Colonic mucosa (tissue), 4 donors: Measurements from ENCODE around the gene ADGRG3. TPM values are rescaled to one million over a fixed set of nuclear protein-coding genes. Genes with fewer than 3 reads are reported as not detected.
"Not testable (repeated sequence)": the region's sequence is repeated elsewhere in the genome, so short reads cannot be mapped to it uniquely, and the experiment has no call there.

Experiments
- DNase-seq: peaks from one replicate; pipeline ENCODE4 v3.0.0-alpha.2; 2020
- H3K27ac ChIP-seq: fragments of 200-600 bp; one replicate; pipeline ENCODE4 v1.8.0; 2021
- H3K27me3 ChIP-seq: fragments of 200-600 bp; one replicate; pipeline ENCODE4 v1.8.0; 2021
- H3K36me3 ChIP-seq: fragments of 200-600 bp; one replicate; pipeline ENCODE4 v1.8.0; 2021
- H3K4me1 ChIP-seq: fragments of 200-600 bp; one replicate; pipeline ENCODE4 v1.8.0; 2021; ENCODE audit warnings: mild to moderate bottlenecking
- H3K4me3 ChIP-seq: fragments of 200-600 bp; one replicate; pipeline ENCODE4 v1.8.0; 2021
- H3K9ac ChIP-seq, 2 donors: one replicate each; pipeline ENCODE4 v1.7.0; 2013; ENCODE audit warnings: control low read depth in 2 of 2, low read depth in 2 of 2, low read length in 2 of 2
- H3K9me3 ChIP-seq: fragments of 200-600 bp; one replicate; pipeline ENCODE4 v1.8.0; 2021
- CTCF ChIP-seq: fragments of 200-600 bp; IDR thresholded peaks from one replicate; pipeline ENCODE4 v1.8.0; 2022; ENCODE audit warnings: antibody characterized with exemption, mild to moderate bottlenecking
- intact Hi-C: fragments of 100-400 bp; cut with DNase I; formaldehyde crosslinking; loops from one replicate; pipeline ENCODE4 v1.14.1; 2022
- total RNA-seq, 2 donors: library from RNA; stranded (reverse); fragmentation: NEBNext Ultra II Directional in 1 of 2; extraction: Animal tissue kit (Norgen Biotek cat#: 25700) in 1 of 2; gene quantifications; one replicate each; pipeline ENCODE4 v1.2.1, GENCODE V29; 2021
- donor health status: healthy.
- donor health status: DM: no; HTN: no; CAD: no.
- donor health status: DM: no; HTN: no; CAD: no.

ADGRG3 gene
- total RNA-seq, 2 donors from 2014 or later: 0.27 to 0.82 TPM

DNA sequence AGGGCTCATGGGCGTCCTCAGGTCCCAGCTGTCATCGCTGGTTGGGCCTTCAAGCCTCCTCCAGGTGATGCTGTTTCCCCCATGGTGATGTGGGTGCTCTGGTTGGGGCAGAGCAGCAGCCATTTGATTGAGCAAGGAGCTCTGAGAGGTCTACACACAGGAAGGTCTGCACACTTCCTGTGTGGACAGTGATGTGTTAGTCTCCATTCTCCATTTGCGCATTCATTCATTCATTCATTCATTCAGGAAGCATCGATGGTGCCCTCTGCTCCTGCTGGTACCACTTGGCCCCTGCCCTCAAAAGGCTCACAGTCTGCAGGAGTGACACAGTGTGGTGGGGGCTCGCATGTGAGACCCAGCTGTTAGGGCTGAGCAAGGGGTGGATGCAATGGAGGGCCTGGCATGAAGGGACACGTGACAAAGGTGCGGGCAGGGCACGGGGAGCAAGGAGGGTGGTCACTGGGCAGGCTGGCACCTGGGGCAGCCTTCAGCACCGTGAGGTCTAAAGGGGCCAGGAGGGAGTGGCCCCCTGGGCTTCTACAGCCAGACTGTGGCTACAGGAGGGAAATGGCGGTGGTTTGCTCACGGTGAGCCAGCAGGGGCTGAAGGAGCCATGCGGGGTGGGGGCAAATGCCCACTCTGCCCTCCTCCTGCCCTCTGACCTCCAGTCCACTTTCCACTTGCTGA, 1.5 kb downstream of the ADGRG3 start:
- H3K4me1 ChIP-seq: no peaks in the 10 kb centered on the region
- H3K9me3 ChIP-seq: no peaks in the 10 kb centered on the region
- H3K36me3 ChIP-seq: no peaks in the 10 kb centered on the region
- TF ChIP-seq CTCF: no peak
- intact Hi-C loops: no loop called here
- H3K4me3 ChIP-seq: no peak overlapping the region
- H3K27ac ChIP-seq: no peak overlapping the region
- DNase-seq: no peak
- H3K27me3 ChIP-seq: no peaks in the 10 kb centered on the region
- H3K9ac ChIP-seq: no peak overlapping the region

DNA sequence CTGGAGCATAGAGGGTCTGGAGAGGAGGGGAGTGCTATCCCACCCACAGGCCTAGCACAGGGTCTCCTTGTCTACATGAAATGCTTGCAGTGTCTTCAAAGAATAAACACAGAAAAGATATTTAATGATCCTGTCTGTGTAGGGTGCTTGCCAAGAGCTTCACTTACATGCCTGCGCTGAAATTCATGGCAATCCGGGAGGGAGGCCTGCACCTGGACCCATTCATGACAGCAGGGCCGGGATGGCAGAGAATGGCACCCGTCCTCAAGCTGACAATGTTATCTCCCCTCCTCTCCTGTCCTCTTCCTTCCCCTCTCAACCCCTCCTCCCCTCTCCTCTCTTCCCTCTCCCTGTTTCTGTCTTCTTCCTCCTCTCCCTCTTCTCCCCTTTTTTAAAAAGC, 2.1 kb downstream of the ADGRG3 start:
- TF ChIP-seq CTCF: no peak
- Histone ChIP-seq H3K4me3 (no peak overlapping the region), H3K9me3 (no peaks in the 10 kb centered on the region), H3K36me3 (no peaks in the 10 kb centered on the region), H3K27me3 (no peaks in the 10 kb centered on the region), H3K4me1 (no peaks in the 10 kb centered on the region), H3K9ac (no peak overlapping the region), H3K27ac (no peak overlapping the region)
- no peak for DNase-seq
- intact Hi-C loops: no loop called here

- H3K9ac ChIP-seq, H3K36me3 ChIP-seq, DNase-seq, H3K27ac ChIP-seq, intact Hi-C loops, H3K4me3 ChIP-seq, H3K9me3 ChIP-seq, H3K27me3 ChIP-seq, H3K4me1 ChIP-seq: not testable (repeated sequence)
Observed at GRCh38 chr16:57671451-57671850, 3.3 kb downstream of the ADGRG3 start.

- TF ChIP-seq CTCF: no peak
- Histone ChIP-seq H3K36me3 (no peaks in the 10 kb centered on the region), H3K4me3 (no peak overlapping the region), H3K4me1 (no peaks in the 10 kb centered on the region), H3K9me3 (no peaks in the 10 kb centered on the region), H3K27me3 (no peaks in the 10 kb centered on the region), H3K27ac (no peak overlapping the region), H3K9ac (no peak overlapping the region)
- DNase-seq: no peak
- intact Hi-C loops: no loop called here
Observed at GRCh38 chr16:57672416-57672815, 4.3 kb downstream of the ADGRG3 start.

GRCh38 chr16:57672824-57673223, 4.7 kb downstream of the ADGRG3 start:
- Histone ChIP-seq H3K4me1 (no peaks in the 10 kb centered on the region), H3K27me3 (no peaks in the 10 kb centered on the region), H3K9me3 (no peaks in the 10 kb centered on the region), H3K36me3 (no peaks in the 10 kb centered on the region), H3K27ac (no peak overlapping the region), H3K4me3 (no peak overlapping the region), H3K9ac (no peak overlapping the region)
- intact Hi-C loops: no loop called here
- TF ChIP-seq CTCF: no peak
- no peak for DNase-seq

GRCh38 chr16:57675741-57676551, 7.8 kb downstream of the ADGRG3 start:
- H3K9me3 ChIP-seq: no peaks in the 10 kb centered on the region
- no peaks in the 10 kb centered on the region for H3K4me1 ChIP-seq
- no peak for DNase-seq
- no peak overlapping the region for H3K9ac ChIP-seq
- TF ChIP-seq CTCF: no peak
- H3K27ac ChIP-seq: no peak overlapping the region
- no peak overlapping the region for H3K4me3 ChIP-seq
- intact Hi-C loops: no loop called here
- H3K27me3 ChIP-seq: no peaks in the 10 kb centered on the region
- H3K36me3 ChIP-seq: no peaks in the 10 kb centered on the region
